H9 (cell line): ENCODE data around the gene JARID2. TPM values are rescaled to one million over a fixed set of nuclear protein-coding genes. Genes with fewer than 3 reads are reported as not detected.
A peak's percentile ranks its signal among the peaks of the same experiment; 100 is the strongest.
"Not testable (repeated sequence)": the region's sequence is repeated elsewhere in the genome, so short reads cannot be mapped to it uniquely, and the experiment has no call there.

Experiments used
- DNase-seq: peaks from one replicate; pipeline ENCODE4 v3.0.0-alpha.2; 2017
- H2AFZ ChIP-seq: one replicate; pipeline ENCODE4 v1.6.1; 2013; ENCODE audit warnings: mild to moderate bottlenecking, low read length, control low read depth, moderate library complexity
- H2AK5ac ChIP-seq: 2 replicates; pipeline ENCODE4 v1.6.1; 2013; ENCODE audit warnings: low read length, control low read depth, mixed read lengths; ENCODE audit not compliant: insufficient read length
- H2BK120ac ChIP-seq: one replicate; pipeline ENCODE4 v1.6.1; 2013; ENCODE audit warnings: low read depth, mild to moderate bottlenecking, low read length, control low read depth, inconsistent platforms; ENCODE audit not compliant: poor library complexity, severe bottlenecking
- H2BK12ac ChIP-seq: 2 replicates; pipeline ENCODE4 v1.6.1; 2013; ENCODE audit warnings: low read length, control low read depth, mixed read lengths, low read depth; ENCODE audit not compliant: insufficient read length
- H2BK15ac ChIP-seq: 2 replicates; pipeline ENCODE4 v1.6.1; 2013; ENCODE audit warnings: low read depth, low read length, control low read depth
- H2BK20ac ChIP-seq: one replicate; pipeline ENCODE4 v1.6.1; 2013; ENCODE audit warnings: low read depth, mild to moderate bottlenecking, low read length, control low read depth, inconsistent platforms; ENCODE audit not compliant: poor library complexity, severe bottlenecking
- H2BK5ac ChIP-seq: 2 replicates; pipeline ENCODE4 v1.6.1; 2013; ENCODE audit warnings: low read length, control low read depth, mixed read lengths; ENCODE audit not compliant: insufficient read length
- H3K14ac ChIP-seq: 2 replicates; pipeline ENCODE4 v1.6.1; 2013; ENCODE audit warnings: low read length, control low read depth; ENCODE audit not compliant: insufficient read depth
- H3K18ac ChIP-seq: 2 replicates; pipeline ENCODE4 v1.6.1; 2013; ENCODE audit warnings: low read depth, mild to moderate bottlenecking, mixed read lengths, low read length, control low read depth; ENCODE audit not compliant: insufficient read length
- H3K23ac ChIP-seq: 2 replicates; pipeline ENCODE4 v1.6.1; 2013; ENCODE audit warnings: low read length, control low read depth, mixed read lengths, low read depth; ENCODE audit not compliant: insufficient read length
- H3K23me2 ChIP-seq: 2 replicates; pipeline ENCODE4 v1.6.1; 2013; ENCODE audit warnings: low read depth, mild to moderate bottlenecking, mixed read lengths, low read length, control low read depth; ENCODE audit not compliant: insufficient read length, poor library complexity, severe bottlenecking
- H3K27ac ChIP-seq: 2 replicates; pipeline ENCODE4 v1.5.1; 2013; ENCODE audit warnings: low read length, control low read depth, mixed read lengths, low read depth; ENCODE audit not compliant: insufficient read length
- H3K27me3 ChIP-seq: 2 replicates; pipeline ENCODE4 v1.6.1; 2013; ENCODE audit warnings: low read length, control low read depth, inconsistent platforms; ENCODE audit not compliant: insufficient read depth
- H3K4ac ChIP-seq: 2 replicates; pipeline ENCODE4 v1.6.1; 2013; ENCODE audit warnings: low read depth, mild to moderate bottlenecking, control low read depth, inconsistent platforms, low read length, moderate library complexity
- H3K4me1 ChIP-seq: 2 replicates; pipeline ENCODE4 v1.6.1; 2013; ENCODE audit warnings: low read length, control low read depth, inconsistent platforms; ENCODE audit not compliant: insufficient read depth
- H3K4me2 ChIP-seq: 2 replicates; pipeline ENCODE4 v1.6.1; 2013; ENCODE audit warnings: low read length, control low read depth, mixed read lengths; ENCODE audit not compliant: insufficient read length, insufficient read depth
- H3K56ac ChIP-seq: 2 replicates; pipeline ENCODE4 v1.6.1; 2013; ENCODE audit warnings: low read depth, mild to moderate bottlenecking, mixed read lengths, low read length, control low read depth; ENCODE audit not compliant: insufficient read length
- H3K79me1 ChIP-seq: 2 replicates; pipeline ENCODE4 v1.6.1; 2013; ENCODE audit warnings: low read depth, mild to moderate bottlenecking, moderate library complexity, low read length, control low read depth, inconsistent platforms; ENCODE audit not compliant: insufficient read depth, poor library complexity, severe bottlenecking
- H3K79me2 ChIP-seq: 2 replicates; pipeline ENCODE4 v1.6.1; 2013; ENCODE audit warnings: low read length, control low read depth, inconsistent platforms; ENCODE audit not compliant: insufficient read depth
- H3K9ac ChIP-seq: 2 replicates; pipeline ENCODE4 v1.6.1; 2013; ENCODE audit warnings: low read length, control low read depth, mixed read lengths; ENCODE audit not compliant: insufficient read length; ENCODE audit errors: extremely low read depth
- H3K9me3 ChIP-seq: one replicate; pipeline ENCODE4 v1.6.1; 2013; ENCODE audit warnings: low read depth, low read length, inconsistent platforms; ENCODE audit not compliant: control insufficient read depth
- H3T11ph ChIP-seq: one replicate; pipeline ENCODE4 v1.6.1; 2013; ENCODE audit warnings: mild to moderate bottlenecking, low read length, control low read depth, inconsistent platforms
- H4K20me1 ChIP-seq: one replicate; pipeline ENCODE4 v1.6.1; 2013; ENCODE audit not compliant: control insufficient read depth, insufficient read length, insufficient read depth
- H4K5ac ChIP-seq: 2 replicates; pipeline ENCODE4 v1.6.1; 2013; ENCODE audit warnings: low read depth, mild to moderate bottlenecking, mixed read lengths, low read length, control low read depth; ENCODE audit not compliant: insufficient read length
- H4K8ac ChIP-seq: replicated peaks from 2 replicates; pipeline ENCODE4 v1.6.1; 2013; ENCODE audit warnings: low read length, control low read depth, mixed read lengths, low read depth; ENCODE audit not compliant: insufficient read length
- H4K91ac ChIP-seq: 2 replicates; pipeline ENCODE4 v1.6.1; 2013; ENCODE audit warnings: low read depth, mild to moderate bottlenecking, moderate library complexity, mixed read lengths, low read length, control low read depth; ENCODE audit not compliant: insufficient read length
- H3K27ac Mint-ChIP-seq, 3 experiments: 2 replicates in 2 of 3; 3 replicates in 1 of 3; pipeline ENCODE4 v1.8.0; 2020 to 2021; ENCODE audit warnings: mixed read lengths in 3 of 3, mild to moderate bottlenecking in 1 of 3, moderate library complexity in 1 of 3
- H3K27me3 Mint-ChIP-seq: 2 replicates; pipeline ENCODE4 v1.8.0; 2021; ENCODE audit warnings: low read depth, mild to moderate bottlenecking, moderate library complexity, mixed read lengths
- H3K36me3 Mint-ChIP-seq, 3 experiments: 2 replicates in 2 of 3; 3 replicates in 1 of 3; pipeline ENCODE4 v1.8.0; 2020 to 2021; ENCODE audit warnings: low read depth in 3 of 3, mixed read lengths in 3 of 3; ENCODE audit not compliant: insufficient read depth in 1 of 3
- H3K4me1 Mint-ChIP-seq, 2 experiments: 2 replicates each; pipeline ENCODE4 v1.8.0; 2020; ENCODE audit warnings: mixed read lengths in 2 of 2
- H3K4me3 Mint-ChIP-seq, 2 experiments: 2 replicates in 1 of 2; 3 replicates in 1 of 2; pipeline ENCODE4 v1.8.0; 2020 to 2021; ENCODE audit warnings: mild to moderate bottlenecking in 2 of 2, mixed read lengths in 2 of 2, moderate library complexity in 1 of 2
- H3K9me3 Mint-ChIP-seq, 2 experiments: 2 replicates in 1 of 2; 3 replicates in 1 of 2; pipeline ENCODE4 v1.8.0; 2020; ENCODE audit warnings: mild to moderate bottlenecking in 2 of 2, mixed read lengths in 2 of 2, moderate library complexity in 1 of 2
- WGBS: extraction: QIAGEN DNeasy Blood & Tissue Kit; methylation state at CpG from one replicate; pipeline ENCODE4 v1.1.7; 2013; ENCODE audit warnings: missing lambda C conversion rate, low lambda C conversion rate, mixed read lengths; ENCODE audit not compliant: insufficient read length; ENCODE audit errors: extremely low coverage; 5-methylcytosine and 5-hydroxymethylcytosine counted together
- total RNA-seq: library from RNA; stranded (reverse); gene quantifications from 2 replicates; pipeline ENCODE4 v1.2.1, GENCODE V29; 2021
- TF ChIP-seq, protein P1 (sequence below): fragments of 200-600 bp; sonication (generic); conservative IDR thresholded peaks from 3 replicates; pipeline ENCODE4 v1.8.0; 2021; ENCODE audit warnings: antibody characterized with exemption, mild to moderate bottlenecking

JARID2 gene
- total RNA-seq, 1 experiment from 2014 or later = 174 TPM

DNA sequence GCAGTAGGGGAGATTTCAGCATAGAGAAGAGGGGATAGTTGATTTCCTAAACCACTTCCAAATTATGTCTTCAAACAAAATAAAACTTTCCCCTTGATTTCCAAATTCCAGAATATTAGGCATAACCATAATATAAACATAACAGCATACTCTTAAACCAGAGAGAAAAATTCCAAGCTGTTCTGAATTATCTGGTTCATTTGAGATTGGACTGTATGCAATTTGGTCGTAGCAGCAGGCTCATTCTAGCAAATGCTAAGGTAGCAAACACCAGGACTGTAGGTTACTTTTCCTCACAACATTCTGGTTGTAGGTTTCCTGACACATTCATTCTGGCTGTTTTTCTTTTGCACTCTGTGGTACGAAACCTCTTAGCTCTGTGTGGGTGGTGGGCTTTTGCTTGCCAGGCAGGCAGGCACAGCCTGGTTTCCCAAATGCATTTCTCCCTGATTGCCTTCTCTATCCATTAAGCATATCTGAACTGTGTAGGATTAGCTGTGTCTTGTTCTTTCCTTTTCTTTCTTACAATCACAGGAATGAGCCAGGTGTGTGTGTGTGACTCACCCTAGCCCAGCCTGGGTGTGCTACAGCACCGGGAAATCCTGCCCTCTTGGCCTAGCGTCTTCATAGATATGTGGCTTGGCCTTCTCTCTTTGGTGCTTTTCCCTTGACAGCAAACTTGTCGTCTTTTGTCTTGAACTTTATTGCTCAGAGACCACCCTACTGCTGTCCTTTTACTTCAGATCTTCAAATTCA is 77.1 kb downstream of the JARID2 start:
- H3K4me1 Mint-ChIP-seq = peaks cover 79 to 86% of the 10 kb centered on the region in 2 experiments
- Histone ChIP-seq H3K79me2 (peaks cover 93% of the 10 kb centered on the region), H3K27ac (no peak overlapping the region), H3K4me2 (no peak overlapping the region), H3K4me1 (peaks cover 31% of the 10 kb centered on the region), H2BK5ac (no peak overlapping the region), H3K9me3 (no peaks in the 10 kb centered on the region), H4K5ac (no peak overlapping the region), H2AFZ (no peak overlapping the region), H4K8ac (no peak overlapping the region), H2BK120ac (no peak overlapping the region), H2BK20ac (no peak overlapping the region), H2AK5ac (no peak overlapping the region), H3K56ac (no peak overlapping the region), H3K23ac (no peak overlapping the region), H3K18ac (no peak overlapping the region), H3T11ph (no peak overlapping the region), H3K23me2 (no peaks in the 10 kb centered on the region), H3K9ac (no peak overlapping the region), H3K27me3 (no peaks in the 10 kb centered on the region), H4K91ac (no peak overlapping the region), H3K79me1 (no peaks in the 10 kb centered on the region), H2BK15ac (no peak overlapping the region), H2BK12ac (no peak overlapping the region), H4K20me1 (peaks cover 2% of the 10 kb centered on the region), H3K4ac (no peak overlapping the region), H3K14ac (no peak overlapping the region)
- no CpG with 5 or more reads among the region's 5 CpGs for WGBS
- DNase-seq = no peak
- H3K27me3 Mint-ChIP-seq = no peaks in the 10 kb centered on the region
- TF ChIP-seq, protein P1, sequence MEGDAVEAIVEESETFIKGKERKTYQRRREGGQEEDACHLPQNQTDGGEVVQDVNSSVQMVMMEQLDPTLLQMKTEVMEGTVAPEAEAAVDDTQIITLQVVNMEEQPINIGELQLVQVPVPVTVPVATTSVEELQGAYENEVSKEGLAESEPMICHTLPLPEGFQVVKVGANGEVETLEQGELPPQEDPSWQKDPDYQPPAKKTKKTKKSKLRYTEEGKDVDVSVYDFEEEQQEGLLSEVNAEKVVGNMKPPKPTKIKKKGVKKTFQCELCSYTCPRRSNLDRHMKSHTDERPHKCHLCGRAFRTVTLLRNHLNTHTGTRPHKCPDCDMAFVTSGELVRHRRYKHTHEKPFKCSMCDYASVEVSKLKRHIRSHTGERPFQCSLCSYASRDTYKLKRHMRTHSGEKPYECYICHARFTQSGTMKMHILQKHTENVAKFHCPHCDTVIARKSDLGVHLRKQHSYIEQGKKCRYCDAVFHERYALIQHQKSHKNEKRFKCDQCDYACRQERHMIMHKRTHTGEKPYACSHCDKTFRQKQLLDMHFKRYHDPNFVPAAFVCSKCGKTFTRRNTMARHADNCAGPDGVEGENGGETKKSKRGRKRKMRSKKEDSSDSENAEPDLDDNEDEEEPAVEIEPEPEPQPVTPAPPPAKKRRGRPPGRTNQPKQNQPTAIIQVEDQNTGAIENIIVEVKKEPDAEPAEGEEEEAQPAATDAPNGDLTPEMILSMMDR = no peak
- peaks cover 7 to 16% (median 14%) of the 10 kb centered on the region in 3 experiments for H3K36me3 Mint-ChIP-seq
- H3K4me3 Mint-ChIP-seq = no peak overlapping the region
- peak overlapping the region; percentile 54 to 87 (median 80); a peak in 6 of 7 replicates for H3K27ac Mint-ChIP-seq
- H3K9me3 Mint-ChIP-seq = no peaks in the 10 kb centered on the region

DNA sequence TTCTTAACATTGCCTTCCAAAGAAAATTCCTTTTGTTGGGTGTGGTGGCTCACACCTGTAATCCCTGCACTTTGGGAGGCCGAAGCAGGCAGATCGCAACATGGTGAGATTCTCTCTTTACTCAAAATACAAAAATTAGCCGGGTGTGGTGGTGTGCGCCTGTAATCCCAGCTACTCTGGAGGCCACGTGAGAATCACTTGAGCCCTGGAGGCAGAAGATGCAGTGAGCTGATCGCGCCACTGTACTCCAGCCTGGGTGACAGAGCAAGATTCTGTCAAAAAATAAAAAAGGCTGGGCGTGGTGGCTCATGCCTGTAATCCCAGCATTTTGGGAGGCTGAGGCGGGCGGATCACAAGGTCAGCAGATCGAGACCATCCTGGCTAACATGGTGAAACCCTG is 77.7 kb downstream of the JARID2 start:
- not testable (repeated sequence) for H2BK20ac ChIP-seq, H3K23me2 ChIP-seq, H3K23ac ChIP-seq, DNase-seq, H3T11ph ChIP-seq, H3K18ac ChIP-seq, H3K9me3 Mint-ChIP-seq, H2AFZ ChIP-seq, H3K27me3 Mint-ChIP-seq, H3K4me3 Mint-ChIP-seq, H3K27me3 ChIP-seq, H2BK5ac ChIP-seq, H4K8ac ChIP-seq, H2BK12ac ChIP-seq, H3K27ac ChIP-seq, H2BK15ac ChIP-seq, H4K91ac ChIP-seq, H3K14ac ChIP-seq, H4K20me1 ChIP-seq, H2AK5ac ChIP-seq, H3K9ac ChIP-seq, H3K4me2 ChIP-seq, H3K56ac ChIP-seq, H3K9me3 ChIP-seq, H2BK120ac ChIP-seq, H3K4ac ChIP-seq, H4K5ac ChIP-seq, H3K79me1 ChIP-seq
- no CpG with 5 or more reads among the region's 11 CpGs for WGBS
- Mint-ChIP-seq H3K27ac (peak overlapping the region in 2 of 3 experiments; percentile 78 to 87; a peak in 4 of 7 replicates), H3K36me3 (peaks cover 7 to 16% (median 14%) of the 10 kb centered on the region in 3 experiments), H3K4me1 (peaks cover 79 to 86% of the 10 kb centered on the region in 2 experiments)
- Histone ChIP-seq H3K4me1 (peaks cover 33% of the 10 kb centered on the region), H3K79me2 (peaks cover 93% of the 10 kb centered on the region)
